Astrocyte of the cerebellum (primary cell): ENCODE data around the gene MAP3K19.
"Not testable (repeated sequence)": the region's sequence is repeated elsewhere in the genome, so short reads cannot be mapped to it uniquely, and the experiment has no call there.

Experiments
- DNase-seq: peaks from one replicate; pipeline ENCODE4 v3.0.0-alpha.2; 2011; ENCODE audit warnings: low read depth
- H3K4me3 ChIP-seq: 2 replicates; pipeline ENCODE4 v1.5.1; 2011; ENCODE audit warnings: mild to moderate bottlenecking, low read depth, low read length, moderate library complexity
- CTCF ChIP-seq: IDR thresholded peaks from 2 replicates; pipeline ENCODE4 v1.5.1; 2012; ENCODE audit warnings: low read length, low read depth, moderate library complexity, mild to moderate bottlenecking; ENCODE audit errors: missing control alignments
- in situ Hi-C: cut with HindIII; loops from 2 replicates; pipeline ENCODE4 v1.10.0; 2017; ENCODE audit warnings: low sequenced_read_pairs

Gene MAP3K19

GRCh38 chr2:134979221-134979620 lies 68.0 kb downstream of the MAP3K19 start:
- H3K4me3 ChIP-seq = no peak overlapping the region
- no peak for DNase-seq
- in situ Hi-C loops = no loop called here
- no peak for TF ChIP-seq CTCF

GRCh38 chr2:134977104-134977503 lies 70.1 kb downstream of the MAP3K19 start:
- in situ Hi-C loops, H3K4me3 ChIP-seq, DNase-seq: not testable (repeated sequence)

GRCh38 chr2:134976074-134976702 lies 71.1 kb downstream of the MAP3K19 start:
- DNase-seq = no peak
- no peak for TF ChIP-seq CTCF
- in situ Hi-C loops = no loop called here
- no peak overlapping the region for H3K4me3 ChIP-seq

- no peak for TF ChIP-seq CTCF
- no peak for DNase-seq
- in situ Hi-C loops = no loop called here
- no peak overlapping the region for H3K4me3 ChIP-seq
These were observed 71.8 kb downstream of the MAP3K19 start for GRCh38 chr2:134975281-134976009.

GRCh38 chr2:134973241-134974138 lies 73.8 kb downstream of the MAP3K19 start:
- H3K4me3 ChIP-seq = no peak overlapping the region
- no peak for TF ChIP-seq CTCF
- DNase-seq = no peak
- in situ Hi-C loops = no loop called here

- H3K4me3 ChIP-seq, in situ Hi-C loops, DNase-seq: not testable (repeated sequence)
These were observed 80.1 kb downstream of the MAP3K19 start for GRCh38 chr2:134967166-134967565.

- DNase-seq = no peak
- no peak overlapping the region for H3K4me3 ChIP-seq
- in situ Hi-C loops = no loop called here
- no peak for TF ChIP-seq CTCF
These were observed 89.8 kb downstream of the MAP3K19 start for GRCh38 chr2:134957477-134957876.
